NCI-H146 (cell line): ENCODE data around the gene KLHL29.

Source experiments
- DNase-seq: peaks from one replicate; lab custom pipeline; 2025; lab: John Stamatoyannopoulos, UW

Gene KLHL29

DNA sequence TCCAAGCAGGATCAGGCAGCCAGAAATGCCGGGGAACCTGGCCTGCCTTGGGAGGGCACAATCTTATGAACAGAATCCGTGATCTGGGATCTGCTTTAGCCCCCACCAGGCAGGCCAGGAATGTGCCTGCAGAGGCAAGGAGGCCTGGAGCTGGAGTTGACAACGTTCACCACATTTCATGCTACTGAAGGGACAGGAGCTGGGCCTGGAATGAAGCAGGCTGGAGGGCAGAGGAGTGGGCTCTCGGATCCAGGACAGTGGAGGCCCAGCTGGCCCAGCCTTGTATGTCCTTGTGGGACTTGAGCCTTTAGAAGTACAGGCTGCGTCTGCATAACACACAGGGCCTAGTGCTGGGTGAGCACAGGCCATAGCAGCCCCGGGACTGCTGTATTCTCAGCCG lies 91.8 kb downstream of the KLHL29 start:
- DNase-seq: no peak

DNA sequence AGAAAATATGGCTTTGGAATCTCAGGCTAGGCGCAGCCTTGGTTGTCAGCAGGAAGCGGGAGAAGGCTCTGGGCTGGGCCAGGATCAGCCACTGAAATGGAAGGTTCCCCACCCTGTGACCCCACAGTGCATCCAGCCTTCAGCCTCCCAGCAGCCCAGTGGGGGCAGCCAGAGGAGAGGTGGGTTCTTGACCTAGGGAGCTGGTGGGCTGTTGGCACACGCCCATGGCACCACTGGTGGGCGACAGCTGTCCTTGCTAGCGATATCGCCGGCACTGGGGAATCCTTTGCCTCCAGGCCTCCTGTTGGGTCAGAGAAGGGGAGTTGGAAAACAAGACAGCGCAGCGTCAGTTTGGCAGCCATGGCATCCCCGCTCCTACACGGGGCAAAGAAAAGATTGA lies 92.4 kb downstream of the KLHL29 start:
- DNase-seq: no peak

DNA sequence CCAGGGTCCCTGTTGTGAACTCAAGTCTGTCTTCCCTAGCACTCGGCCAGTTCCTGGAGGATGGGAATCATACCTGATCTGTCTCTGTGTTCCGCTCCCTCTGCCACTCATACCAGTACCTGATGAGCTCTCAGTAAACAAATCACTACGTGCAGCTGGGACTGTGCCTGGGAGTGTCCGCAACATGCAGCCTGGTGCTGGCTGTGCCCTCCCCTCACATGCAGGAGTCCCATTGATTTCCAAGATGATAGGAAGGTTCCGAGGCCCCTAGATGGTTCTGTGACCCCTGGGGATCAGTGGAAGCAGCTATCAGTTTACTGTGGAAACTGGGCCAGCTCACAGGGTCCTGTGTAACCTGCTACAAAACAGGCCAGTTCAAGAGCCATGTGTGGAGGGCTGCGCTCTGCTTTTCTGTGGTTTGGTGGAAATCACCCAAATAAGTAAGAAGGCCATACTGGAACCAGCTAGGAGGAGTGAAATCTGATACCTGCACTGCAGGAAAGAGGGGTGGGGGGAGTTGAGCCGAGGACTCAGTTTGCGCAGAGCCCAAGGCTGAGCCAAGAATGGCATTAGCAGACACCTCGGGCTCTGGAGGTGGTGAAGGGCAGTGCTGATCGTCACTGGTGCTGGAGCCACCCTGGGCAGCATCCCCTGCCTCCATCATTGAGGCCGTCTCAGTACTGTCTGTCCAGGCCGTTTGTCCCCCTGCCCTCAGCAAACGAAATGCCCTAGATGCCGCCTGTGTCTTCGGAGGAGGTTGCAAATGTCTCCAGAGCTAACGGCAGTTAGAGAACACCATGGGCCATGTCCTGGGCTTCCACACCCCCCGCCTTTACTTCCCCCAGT lies 93.3 kb downstream of the KLHL29 start:
- no peak for DNase-seq

DNA sequence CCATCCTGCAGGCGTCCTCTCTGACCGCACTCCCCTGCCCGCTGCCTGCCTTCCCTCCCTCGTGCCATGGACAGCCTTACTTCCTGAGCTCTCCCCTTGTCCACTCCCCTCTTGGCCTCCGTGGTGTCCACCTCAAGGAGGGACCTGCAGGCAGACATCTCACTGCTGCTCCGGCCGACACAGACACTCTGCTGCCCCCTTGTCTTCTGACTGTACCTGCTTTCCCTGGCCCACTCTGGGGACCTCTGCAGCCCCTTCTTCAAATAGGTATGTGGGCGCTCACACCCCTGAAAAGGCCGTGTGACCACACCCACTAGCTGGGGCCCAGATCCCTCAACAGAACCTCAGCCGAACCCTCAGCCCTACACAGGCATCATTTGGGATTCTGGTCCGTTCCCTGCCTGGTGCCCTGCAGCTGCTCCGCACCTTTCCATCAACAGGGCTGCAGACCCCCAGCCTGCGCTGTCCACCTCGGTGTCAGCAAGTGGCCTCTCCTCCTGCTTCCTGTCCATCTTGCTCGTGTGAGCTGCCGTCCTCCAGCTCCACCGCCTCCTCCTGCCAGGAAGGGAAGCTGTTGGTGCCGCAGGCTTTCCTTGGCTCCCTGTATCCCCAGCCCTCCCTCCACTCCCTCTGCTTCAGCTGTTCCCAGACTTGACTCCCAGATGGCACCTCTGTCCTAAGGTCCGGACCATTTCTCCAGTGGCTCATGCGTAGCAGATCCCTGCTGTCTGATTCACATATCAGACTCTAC lies 94.1 kb downstream of the KLHL29 start:
- no peak for DNase-seq

DNA sequence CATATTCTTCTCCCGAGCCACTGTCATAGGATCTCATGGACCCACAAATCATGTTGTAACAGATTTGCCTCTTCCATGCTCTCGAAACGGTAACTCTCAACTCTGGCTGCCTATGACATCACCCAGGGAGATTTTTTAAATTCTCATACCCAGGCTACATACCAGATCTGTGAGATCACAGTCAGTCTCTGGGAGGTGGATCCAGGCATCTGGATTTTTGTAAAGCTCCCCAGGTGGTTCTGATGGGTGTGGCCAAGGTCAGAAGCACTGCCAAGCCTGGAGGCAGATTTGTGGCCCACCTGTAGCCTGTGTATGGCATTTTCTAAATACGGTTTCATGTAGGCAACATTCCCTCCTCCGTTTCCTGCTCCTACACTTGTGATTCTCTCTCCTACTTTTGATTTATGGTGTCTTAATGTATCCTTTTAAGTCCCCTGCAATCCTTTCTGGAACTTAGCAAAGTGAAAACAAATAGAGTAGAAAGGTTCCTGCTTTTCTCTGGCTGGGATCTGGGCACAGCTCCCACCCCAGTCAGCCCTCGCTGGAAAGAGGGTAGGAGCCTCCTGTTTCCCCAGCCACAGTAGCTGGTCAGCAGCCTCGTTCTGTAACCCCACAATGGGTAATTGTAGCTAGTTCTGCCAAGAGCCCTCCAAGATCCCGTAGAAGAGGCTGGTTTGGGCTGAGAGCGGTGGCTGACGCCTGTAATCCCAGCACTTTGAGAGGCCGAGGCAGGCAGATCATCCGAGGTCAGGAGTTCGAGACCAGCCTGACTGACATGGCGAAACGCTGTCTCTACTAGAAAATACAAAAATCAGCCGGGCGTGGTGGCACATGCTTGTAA lies 96.2 kb downstream of the KLHL29 start:
- peak; percentile 50 for DNase-seq

DNA sequence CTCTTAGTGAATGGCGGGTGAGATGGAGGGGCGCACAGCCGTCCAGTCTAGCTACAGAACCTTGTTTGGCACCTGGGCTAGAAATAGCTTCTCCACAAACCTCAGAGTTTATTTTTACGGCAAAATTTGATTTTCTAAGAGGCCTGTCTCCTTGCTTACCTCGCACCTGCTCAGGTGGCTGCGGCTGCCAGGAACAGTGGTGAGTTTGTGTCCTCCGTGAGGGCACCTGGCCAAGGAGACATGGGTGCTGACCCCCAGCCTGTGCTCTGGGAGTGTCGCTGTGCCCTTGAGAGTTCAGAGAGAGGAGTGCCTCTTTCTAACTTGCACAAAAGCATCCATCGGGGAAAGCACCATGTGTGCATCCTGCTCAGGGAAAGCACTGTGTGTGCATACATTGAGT lies 97.2 kb downstream of the KLHL29 start:
- no peak for DNase-seq

DNA sequence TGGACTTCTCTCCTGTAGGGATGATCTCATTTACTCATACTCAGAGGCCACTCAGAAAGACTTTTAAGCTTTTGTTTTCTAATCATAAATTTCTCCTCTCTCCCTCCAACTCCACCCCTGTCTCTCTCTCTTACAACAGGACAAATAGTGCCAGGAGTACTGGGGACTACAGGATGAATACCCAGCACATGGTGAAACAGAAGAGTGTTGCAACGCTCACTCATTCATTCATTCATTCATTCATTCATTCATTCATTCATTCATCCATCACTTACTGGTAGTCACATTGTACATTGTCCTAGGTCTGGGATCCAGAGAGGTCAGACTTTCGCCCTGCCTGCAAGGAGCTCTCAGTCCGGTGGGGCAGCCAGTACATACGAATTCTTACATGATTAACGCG lies 97.6 kb downstream of the KLHL29 start:
- no peak for DNase-seq

DNA sequence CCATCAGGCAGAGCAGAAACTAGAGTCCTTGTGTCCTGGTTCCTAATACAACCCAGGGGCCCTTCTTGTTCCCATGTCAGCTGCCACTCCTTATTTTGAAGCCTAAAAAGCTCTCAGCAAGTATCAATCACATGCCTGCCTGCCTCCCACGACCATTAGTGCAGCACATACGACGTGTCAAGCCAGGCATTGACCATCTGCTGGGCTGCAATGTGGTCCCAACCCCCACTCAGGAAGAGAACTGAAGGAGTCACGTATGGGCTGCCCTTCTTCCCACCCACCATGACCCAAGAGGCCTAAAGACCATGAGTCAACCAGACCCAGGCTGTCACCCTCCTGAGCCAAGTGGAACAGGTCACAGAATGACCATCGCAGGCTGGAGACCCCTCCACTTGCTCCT lies 98.8 kb downstream of the KLHL29 start:
- DNase-seq: no peak

DNA sequence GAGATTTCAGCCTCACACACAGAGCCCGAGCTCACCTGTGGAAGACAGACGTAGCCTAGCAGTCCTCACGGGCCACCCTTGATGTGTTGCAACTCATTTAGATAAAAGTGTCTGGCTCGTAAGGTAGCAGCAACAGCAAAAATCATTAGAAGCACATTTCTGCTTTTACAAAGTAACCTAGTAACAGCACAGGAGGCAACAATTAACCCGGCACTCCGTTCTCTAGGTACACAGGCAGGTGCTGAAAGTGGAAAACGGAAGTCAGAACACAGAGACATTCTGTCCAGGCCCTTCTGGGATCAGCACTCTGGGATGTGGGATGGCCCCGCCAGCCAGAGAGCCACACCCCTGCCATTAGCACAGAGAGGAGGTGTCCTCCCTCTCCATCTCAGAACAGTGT lies 99.3 kb downstream of the KLHL29 start:
- no peak for DNase-seq

DNA sequence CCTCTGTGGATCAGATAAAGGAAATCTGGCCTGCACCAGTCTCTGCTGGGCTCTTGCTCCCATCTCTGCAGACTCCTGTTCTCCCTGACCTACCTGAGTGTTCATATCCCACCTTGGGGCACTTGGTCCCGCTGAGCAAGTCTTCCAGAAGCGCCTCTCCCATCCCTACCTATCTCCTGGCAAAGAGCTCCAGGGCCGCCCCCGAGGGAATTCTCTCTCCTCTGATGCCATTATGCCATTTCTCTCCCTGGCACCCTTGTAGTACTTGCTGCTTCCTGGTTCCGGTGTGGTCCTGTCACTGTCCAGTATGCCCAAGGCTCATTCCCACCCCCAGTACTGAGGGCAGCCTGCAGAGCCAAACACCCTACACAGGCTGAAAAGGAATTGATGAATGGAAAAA lies 99.8 kb downstream of the KLHL29 start:
- DNase-seq: no peak

DNA sequence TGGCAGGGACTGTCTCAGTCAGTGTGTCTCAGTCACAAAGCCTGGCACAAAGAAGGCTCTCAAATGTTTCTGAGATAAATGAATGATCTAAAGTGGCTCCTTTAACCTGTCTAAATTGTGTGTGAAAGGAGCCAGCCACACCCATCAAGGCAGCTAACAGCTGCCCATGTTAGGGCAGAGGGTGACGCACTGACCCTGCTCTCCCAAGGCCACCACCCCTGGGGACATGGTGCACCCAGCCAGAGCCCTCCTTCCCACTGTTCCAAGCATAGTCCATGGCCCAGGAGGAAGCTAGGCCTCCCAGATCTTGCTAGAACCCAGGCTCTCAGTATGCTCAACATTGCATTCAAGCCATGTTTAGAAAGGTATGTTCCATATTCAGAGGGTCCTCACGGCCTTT lies 100.3 kb downstream of the KLHL29 start:
- no peak for DNase-seq

DNA sequence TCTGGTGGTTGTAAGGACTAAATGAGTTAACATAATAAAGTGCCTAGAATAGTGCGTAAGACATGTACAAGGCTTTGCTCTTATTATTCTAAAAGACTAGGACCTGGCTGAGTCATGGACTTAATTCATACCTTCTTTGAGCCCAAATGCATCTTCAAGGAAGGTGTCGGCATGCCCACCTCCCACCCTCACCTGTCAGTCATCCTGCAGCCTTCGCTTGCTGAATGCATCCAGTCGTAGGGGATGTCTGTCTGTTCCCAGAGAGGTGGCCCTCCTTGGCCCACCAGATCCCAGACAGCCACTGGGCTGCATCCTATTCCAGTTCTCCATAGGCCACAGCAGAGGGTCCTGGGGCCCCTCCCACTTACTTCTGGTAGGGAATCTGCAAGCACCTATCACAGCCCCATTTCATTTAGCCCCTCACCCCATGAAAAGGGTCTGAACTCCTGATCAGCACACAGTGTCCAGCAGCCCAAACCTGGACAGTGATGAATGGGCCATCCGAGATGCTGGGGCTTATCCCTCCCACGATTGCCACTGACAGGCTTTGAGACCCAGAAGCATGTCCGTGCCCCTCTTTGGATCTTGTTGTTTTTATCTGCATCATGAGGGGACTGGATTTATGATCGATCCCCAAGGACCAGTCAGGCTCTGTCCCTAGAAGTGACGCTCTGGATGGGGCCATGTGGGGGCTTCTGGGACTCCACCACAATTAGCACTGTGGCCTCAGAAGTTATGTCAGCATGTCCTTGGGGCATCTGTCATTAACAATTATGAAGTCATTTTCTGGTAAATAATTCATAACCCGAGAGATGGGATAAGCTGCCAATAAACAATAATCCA lies 101.1 kb downstream of the KLHL29 start:
- DNase-seq: no peak

DNA sequence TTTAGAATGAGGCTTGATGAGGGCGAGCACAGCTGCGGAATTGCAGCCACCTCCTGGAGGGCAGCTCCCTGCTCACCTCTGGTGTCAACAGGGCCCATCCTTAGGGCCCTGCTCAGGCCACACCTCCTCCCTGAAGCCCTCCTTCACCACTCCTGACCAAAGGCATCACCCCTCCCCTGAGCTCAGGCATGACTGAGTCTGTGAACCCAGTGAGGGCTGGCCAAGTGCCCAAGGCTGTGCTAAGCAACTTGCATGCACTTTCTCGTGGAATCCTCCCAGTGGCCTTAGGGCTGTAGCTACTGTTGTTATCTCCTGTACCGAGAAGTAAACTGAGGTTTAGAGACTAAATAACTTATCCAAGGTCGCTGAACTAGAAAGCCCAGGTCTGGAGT lies 101.7 kb downstream of the KLHL29 start:
- no peak for DNase-seq

DNA sequence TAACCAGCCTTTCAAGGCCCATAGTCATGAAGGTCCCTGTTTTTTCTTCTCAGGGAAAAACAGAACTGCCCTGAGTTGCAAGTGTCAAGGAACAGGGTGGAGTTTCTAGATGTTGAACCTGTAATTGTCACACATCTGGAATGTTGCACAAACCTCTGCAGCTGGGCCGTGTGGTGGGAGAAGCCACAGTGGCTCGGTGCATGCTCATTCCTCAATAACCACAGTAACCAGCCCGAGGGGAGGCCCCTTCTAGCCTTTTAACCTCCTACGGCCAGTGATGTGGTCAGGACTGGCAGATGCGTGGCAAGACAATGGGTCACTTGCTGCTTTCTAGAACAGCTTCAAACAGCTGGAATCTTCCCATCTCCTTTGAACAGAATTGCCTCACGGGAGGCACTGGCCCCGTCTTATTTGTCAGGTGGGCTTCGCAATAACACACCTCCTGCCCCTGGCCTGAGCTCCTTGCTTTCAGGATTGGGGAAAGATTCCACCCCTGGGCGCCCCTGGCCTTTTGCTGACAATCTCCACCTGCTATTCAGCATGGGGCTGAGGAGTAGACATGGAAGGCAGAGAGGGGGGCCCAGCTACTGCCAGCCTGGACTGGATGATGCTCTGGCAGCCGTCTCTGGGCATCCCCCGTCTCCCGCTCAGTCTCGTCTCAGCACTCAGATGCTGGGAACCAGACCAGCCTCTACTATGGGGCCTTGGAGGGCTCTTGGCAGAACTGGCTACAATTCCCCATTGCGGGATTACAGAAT lies 102.9 kb downstream of the KLHL29 start:
- DNase-seq: no peak

DNA sequence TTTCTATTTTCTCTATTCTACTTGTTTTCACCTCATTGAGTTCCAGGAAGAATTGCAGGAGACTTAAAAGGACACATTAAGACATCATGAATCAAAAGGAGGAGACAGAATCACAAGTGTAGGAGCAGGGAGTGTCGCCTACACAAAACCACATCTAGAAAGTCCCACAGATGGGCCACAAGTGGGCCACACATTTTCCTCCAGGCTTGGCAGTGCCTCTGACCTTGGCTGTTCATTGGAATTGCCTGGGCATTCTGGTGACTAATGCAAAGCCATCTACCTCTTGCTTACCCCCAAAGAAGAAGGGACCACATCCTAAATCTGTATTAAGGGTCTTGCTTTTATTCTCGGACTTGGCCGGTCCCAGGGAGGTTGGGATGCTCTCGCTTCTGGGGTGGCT lies 103.6 kb downstream of the KLHL29 start:
- no peak for DNase-seq

DNA sequence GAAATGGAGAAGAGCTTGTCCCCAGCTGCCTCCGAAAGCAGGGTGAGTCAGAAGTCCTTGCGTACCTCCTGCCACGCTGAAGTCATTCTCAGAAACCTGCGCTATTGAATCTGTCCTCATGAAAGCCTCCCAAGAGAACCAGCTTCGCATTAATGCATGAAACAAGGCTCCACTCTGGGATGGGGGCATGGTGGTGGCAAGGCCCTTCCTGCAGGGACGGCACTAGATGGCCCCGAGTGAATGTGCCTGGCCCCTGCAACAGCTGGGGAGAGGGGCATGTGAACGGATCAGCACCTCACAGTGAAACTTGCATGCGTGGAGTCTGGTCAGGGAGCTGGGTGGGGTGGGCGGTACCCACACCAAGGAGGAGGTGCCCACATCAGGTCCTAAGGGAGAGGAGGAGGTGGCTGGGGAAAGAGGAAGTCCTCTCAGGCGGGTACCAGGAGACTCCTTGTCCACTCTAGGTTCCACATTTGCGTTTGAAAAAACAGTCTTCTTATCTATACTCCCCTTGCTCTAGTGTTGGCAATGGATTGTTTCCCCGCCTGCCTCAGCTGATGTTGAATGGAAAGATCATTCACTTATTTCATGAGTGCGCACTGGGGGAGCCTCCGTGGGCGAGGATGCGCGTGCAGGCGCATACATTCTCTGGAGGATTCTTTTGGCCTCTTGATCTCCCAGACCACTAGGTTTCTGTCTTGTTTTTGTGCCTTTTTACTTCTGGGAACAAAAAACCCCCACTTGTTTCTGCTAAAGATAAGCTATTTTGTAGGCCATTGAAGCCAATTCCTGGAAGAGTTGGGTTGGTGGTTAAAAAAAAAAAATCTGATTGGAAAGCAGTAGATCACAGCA lies 104.7 kb downstream of the KLHL29 start:
- no peak for DNase-seq

DNA sequence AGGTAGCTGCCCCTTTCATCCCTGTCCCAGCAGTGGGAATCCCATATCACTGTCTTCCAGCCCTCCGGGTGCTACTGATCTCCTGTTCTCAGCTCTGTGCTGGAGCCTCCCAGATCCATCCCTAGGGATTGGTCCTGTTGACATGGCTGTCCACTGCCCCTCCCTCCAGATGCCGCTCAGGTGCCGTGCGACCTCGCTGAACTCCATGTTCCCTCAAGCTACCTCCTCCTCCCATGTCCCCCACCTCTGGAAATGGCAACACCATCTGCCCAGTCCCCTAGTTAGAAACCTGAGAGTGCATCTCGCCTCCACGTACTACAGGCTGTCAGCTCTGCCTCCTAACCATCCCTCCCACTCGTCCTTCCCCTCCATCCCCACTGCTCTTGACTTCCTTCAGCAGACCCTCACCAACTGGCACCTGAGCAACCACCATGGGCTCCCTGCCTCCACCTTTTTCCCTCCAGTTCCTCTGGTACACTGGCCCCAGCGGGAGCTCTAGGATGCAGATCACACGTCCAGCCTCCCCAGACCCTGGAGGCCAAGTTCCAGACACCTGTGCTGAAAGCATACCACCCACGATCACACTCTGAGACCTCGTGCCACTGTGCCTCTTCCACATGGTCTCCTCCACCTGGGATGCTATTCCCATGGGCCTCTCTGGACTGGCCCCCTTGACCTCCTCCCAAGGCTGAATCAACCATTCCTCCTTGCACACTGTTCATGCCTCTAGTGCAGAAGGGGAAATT lies 106.8 kb downstream of the KLHL29 start:
- no peak for DNase-seq

DNA sequence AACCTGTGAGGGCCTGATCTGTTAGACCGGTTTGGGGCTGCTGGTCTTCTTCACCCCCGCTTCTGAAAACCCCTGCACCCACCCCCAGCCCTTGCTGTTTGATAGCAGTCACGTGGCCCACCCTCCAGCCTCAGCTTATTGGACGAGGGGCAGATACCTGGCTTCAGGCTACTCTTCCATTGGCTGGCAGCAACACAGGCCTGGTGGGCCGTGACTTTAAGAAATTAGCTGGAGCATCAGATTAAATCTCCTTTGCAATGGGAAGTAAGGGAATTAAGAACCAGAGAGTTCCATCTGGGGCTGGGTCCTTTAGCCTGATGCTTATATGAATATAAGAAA lies 107.3 kb downstream of the KLHL29 start:
- DNase-seq: no peak

DNA sequence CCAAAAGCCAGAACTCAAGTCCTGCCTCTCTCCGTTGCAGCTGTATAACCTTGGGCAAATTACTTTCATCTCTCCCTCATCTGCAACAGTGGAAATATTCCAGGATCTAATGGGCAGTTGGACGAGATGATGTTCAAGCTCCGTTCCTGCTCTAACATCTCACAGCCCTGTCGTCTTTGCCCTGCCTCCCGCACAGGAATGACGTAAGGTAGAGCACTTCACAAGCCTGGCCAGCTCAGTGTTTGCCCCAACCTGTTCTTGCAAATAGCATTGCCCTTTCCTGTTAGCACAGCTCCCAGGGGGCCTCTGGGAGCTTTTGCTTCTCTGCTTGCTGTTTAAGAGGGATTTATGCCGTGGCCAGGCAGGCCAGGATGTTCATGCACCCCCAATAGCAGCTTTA lies 107.9 kb downstream of the KLHL29 start:
- peak; percentile 37 for DNase-seq
